HEK293T (cell line): ENCODE results near the gene SLC25A21.
A peak's percentile ranks its signal among the peaks of the same experiment; 100 is the strongest.
"Not testable (repeated sequence)": the region's sequence is repeated elsewhere in the genome, so short reads cannot be mapped to it uniquely, and the experiment has no call there.

Experiments
- CTCF ChIA-PET: fragments of 350-600 bp; formaldehyde crosslinking; extraction: SDS; loops from one replicate; lab custom pipeline; 2021; ENCODE audit warnings: antibody characterized with exemption, inconsistent platforms; lab: Yijun Ruan, JAX
- POLR2A ChIA-PET: fragments of 350-600 bp; formaldehyde crosslinking; extraction: SDS; loops from one replicate; lab custom pipeline; 2020; ENCODE audit warnings: antibody characterized with exemption, inconsistent platforms; lab: Yijun Ruan, JAX
- DNase-seq: peaks from one replicate; pipeline ENCODE4 v3.0.0; 2012; ENCODE audit warnings: mixed read lengths; ENCODE audit errors: extremely low spot score
- ARNT ChIP-seq: fragments of 450-650 bp; IDR thresholded peaks from 2 replicates; pipeline ENCODE4 v1.6.1; 2017; ENCODE audit warnings: mild to moderate bottlenecking
- BHLHE40 ChIP-seq: fragments of 450-650 bp; IDR thresholded peaks from 2 replicates; pipeline ENCODE4 v1.6.1; 2016; ENCODE audit warnings: mild to moderate bottlenecking, moderate library complexity, borderline replicate concordance
- CTBP1 ChIP-seq: fragments of 450-650 bp; IDR thresholded peaks from 2 replicates; pipeline ENCODE4 v1.6.1; 2016; ENCODE audit warnings: borderline replicate concordance
- ELF4 ChIP-seq: fragments of 450-650 bp; IDR thresholded peaks from 2 replicates; pipeline ENCODE4 v1.6.1; 2017; ENCODE audit warnings: antibody characterized with exemption
- FOXA1 ChIP-seq: fragments of 450-650 bp; IDR thresholded peaks from 2 replicates; pipeline ENCODE4 v1.6.1; 2016; ENCODE audit warnings: mild to moderate bottlenecking
- FOXK2 ChIP-seq: fragments of 450-650 bp; IDR thresholded peaks from 2 replicates; pipeline ENCODE4 v1.6.1; 2016; ENCODE audit warnings: mild to moderate bottlenecking
- FOXM1 ChIP-seq: fragments of 450-650 bp; IDR thresholded peaks from 2 replicates; pipeline ENCODE4 v1.6.1; 2017; ENCODE audit warnings: mild to moderate bottlenecking, borderline replicate concordance
- HDGF ChIP-seq: fragments of 450-650 bp; IDR thresholded peaks from 2 replicates; pipeline ENCODE4 v1.6.1; 2017; ENCODE audit warnings: antibody characterized with exemption, borderline replicate concordance
- L3MBTL2 ChIP-seq: fragments of 450-650 bp; conservative IDR thresholded peaks from 2 replicates; pipeline ENCODE4 v1.6.1; 2016; ENCODE audit warnings: mild to moderate bottlenecking
- LEF1 ChIP-seq: fragments of 450-650 bp; IDR thresholded peaks from 2 replicates; pipeline ENCODE4 v1.6.1; 2017; ENCODE audit warnings: mild to moderate bottlenecking, borderline replicate concordance
- NFRKB ChIP-seq: fragments of 450-650 bp; IDR thresholded peaks from 2 replicates; pipeline ENCODE4 v1.6.1; 2016; ENCODE audit warnings: mild to moderate bottlenecking, moderate library complexity
- SP1 ChIP-seq: fragments of 450-650 bp; IDR thresholded peaks from 2 replicates; pipeline ENCODE4 v1.6.1; 2017
- SUZ12 ChIP-seq: fragments of 450-650 bp; IDR thresholded peaks from 2 replicates; pipeline ENCODE4 v1.6.1; 2016; ENCODE audit warnings: mild to moderate bottlenecking
- TARDBP ChIP-seq: fragments of 450-650 bp; IDR thresholded peaks from 2 replicates; pipeline ENCODE4 v1.6.1; 2016
- ZNF384 ChIP-seq: fragments of 450-650 bp; IDR thresholded peaks from 2 replicates; pipeline ENCODE4 v1.6.1; 2016
- TF ChIP-seq, protein P1 (sequence below): fragments of 450-650 bp; IDR thresholded peaks from 2 replicates; pipeline ENCODE4 v1.6.1; 2016

SLC25A21 gene

DNA sequence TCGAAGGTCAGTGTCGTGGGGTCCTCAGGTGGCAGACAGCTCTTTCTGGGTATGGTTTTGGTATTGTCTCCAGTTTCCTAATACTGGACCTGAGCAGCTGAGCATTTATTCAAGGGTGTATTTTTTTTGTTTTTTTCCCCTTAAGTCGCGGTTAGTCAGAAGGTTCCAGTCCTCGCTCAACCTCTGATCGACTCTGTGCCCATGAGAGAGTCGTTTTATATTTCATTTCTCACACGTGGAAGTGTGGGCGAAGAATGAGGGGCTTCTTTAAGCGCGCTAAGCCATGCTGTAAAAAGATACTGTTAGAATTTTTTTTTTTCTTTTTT, 25.8 kb upstream of the SLC25A21 start:
- TF ChIP-seq LEF1 (no peak), TARDBP (no peak), L3MBTL2 (peak; percentile 81), SUZ12 (no peak)
- DNase-seq, result no peak
- CTCF ChIA-PET, result interaction anchor here (0.7 to 1.8 kb wide), 7 partner anchors 25 to 677 kb away, joined by 3 to 6 read pairs (median 3); no protein-coding TSS in a partner anchor
- POLR2A ChIA-PET, result interaction anchor here (0.6 to 3.0 kb wide), 12 partner anchors 13 to 593 kb away, joined by 3 to 18 read pairs (median 4); partner anchors contain the start of gene SLC25A21

DNA sequence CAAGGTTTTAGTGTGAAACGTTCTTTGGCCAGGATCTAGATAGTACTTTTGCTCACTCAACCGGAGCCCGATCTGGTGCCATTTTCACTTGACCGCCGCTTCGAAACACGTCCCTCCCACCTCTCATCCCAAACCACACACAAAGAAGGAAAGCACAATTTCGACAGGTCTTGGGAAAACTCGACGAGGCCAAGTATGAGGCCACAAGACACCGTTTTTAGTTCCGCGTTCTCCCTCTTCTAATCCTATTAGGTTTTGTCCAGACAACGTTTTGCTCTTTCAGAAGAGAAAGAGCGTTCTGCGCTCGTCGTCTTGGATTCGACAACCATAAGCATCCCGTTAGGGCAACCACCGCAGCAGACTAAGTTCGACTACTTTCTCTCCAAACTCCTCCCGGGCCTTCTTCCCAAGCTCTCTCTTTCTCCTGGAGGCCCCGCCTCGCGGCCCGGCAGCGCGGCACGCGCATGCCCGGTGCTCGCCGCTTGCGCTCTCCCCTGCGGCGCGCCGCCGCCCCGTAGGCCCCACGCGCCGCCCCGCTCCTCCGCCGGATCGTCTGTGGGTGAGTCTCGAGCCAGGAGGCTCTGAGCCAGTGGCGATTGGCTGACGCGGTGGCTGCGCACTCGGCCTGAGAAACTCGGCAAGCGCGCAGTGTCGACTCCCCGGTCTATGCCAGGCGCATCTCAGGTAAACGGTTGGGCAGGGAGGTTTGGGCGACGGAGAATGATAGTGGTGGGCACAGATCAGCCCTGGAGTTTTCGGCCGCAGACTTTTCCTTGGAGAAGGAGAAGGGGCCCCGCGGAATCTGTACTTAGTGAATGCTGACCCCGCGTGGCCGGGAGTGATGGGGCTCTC, 25.2 kb upstream of the SLC25A21 start, which contains the start of gene MIPOL1:
Gene MIPOL1, plus strand, starts transcription at position 517 of the 852 bp plus-strand sequence. CDS start 49,952 bp downstream, outside the sequence.
- POLR2A ChIA-PET, result interaction anchor here (0.5 to 3.0 kb wide), 15 partner anchors 7 to 593 kb away, joined by 3 to 18 read pairs (median 4); partner anchors contain the start of gene SLC25A21
- TF ChIP-seq HDGF (no peak), ZNF384 (peak; percentile 75), LEF1 (no peak), ARNT (no peak), TARDBP (peak; percentile 66; the same call in 1 of the 2 replicates), FOXM1 (no peak), FOXA1 (no peak), BHLHE40 (no peak), ELF4 (no peak), L3MBTL2 (peak; percentile 44), SP1 (no peak), CTBP1 (peak; percentile 42; the same call in 1 of the 2 replicates), SUZ12 (no peak), NFRKB (no peak), FOXK2 (no peak)
- TF ChIP-seq, protein P1, sequence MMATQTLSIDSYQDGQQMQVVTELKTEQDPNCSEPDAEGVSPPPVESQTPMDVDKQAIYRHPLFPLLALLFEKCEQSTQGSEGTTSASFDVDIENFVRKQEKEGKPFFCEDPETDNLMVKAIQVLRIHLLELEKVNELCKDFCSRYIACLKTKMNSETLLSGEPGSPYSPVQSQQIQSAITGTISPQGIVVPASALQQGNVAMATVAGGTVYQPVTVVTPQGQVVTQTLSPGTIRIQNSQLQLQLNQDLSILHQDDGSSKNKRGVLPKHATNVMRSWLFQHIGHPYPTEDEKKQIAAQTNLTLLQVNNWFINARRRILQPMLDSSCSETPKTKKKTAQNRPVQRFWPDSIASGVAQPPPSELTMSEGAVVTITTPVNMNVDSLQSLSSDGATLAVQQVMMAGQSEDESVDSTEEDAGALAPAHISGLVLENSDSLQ, result no peak
- DNase-seq, result peak; percentile 85
- CTCF ChIA-PET, result interaction anchor here (0.6 to 1.8 kb wide), 7 partner anchors 25 to 677 kb away, joined by 3 to 6 read pairs (median 4); no protein-coding TSS in a partner anchor

DNA sequence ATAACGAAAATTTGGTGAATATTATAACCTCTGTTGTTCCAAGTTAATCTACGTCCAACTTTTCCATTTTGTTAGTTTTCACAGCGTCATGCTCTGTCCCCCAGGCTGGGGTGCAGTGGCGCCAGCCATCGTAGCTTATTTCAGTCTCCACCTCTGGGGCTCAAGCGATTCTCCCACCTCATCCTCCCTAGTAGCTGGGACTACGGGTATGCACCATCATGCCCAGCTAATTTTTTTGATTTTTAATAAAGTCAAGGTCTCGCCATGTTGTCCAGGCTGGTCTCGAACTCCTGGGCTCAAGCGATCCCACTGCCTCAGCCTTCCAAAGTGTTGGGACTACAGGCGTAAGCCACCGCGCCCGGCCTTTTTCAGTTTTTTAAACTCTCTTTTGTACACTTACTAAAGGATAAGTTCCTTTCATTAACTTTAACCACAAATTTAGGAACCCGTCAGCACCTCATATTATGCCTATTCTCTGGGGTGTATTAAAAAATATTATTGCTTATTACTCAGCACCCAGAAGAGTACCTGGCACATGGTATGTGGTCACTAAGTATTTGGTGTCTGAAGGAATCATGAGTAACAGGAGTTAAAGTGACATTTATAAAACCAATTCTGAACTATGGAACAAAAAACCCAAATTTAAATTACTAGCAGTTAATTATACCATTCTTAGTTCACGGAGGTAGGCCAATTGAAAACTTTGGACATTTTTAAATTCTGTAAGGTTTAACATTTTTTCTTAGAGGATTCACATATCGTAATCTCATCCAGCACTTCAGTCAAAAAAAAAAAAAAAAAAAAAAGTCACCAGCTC, 24.4 kb upstream of the SLC25A21 start:
- no peak for DNase-seq
- POLR2A ChIA-PET, result interaction anchor here (0.5 to 3.0 kb wide), 15 partner anchors 8 to 592 kb away, joined by 3 to 18 read pairs (median 4); partner anchors contain the start of gene SLC25A21
- TF ChIP-seq FOXK2 (no peak), ARNT (no peak)
- CTCF ChIA-PET, result interaction anchor here (0.6 to 1.8 kb wide), 7 partner anchors 24 to 591 kb away, joined by 3 to 6 read pairs (median 4); no protein-coding TSS in a partner anchor

DNA sequence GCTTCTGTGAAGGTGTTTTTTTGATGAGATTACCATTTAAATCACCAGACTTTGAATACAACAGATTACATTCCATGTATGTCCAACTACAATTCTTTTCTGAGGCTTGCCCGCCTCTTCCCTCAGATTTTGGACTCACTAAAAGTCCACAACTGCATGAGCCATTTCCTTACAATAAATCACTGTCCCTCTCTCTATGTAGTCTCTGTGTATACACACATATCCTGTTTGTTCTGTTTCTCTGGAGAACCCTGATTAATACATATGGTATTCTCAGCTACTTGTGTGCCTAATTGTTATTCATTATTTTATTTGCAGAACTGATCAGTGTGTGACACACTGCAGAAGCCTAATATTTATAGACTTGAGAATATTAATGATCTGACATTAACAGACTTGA, 22.9 kb upstream of the SLC25A21 start:
- ChIA-PET POLR2A (interaction anchor here (1.7 kb wide), 1 partner anchor 9 kb away, joined by 3 read pairs; no protein-coding TSS in a partner anchor), CTCF (interaction anchor here (0.7 kb wide), 1 partner anchor 642 kb away, joined by 4 read pairs; no protein-coding TSS in a partner anchor)
- no peak for TF ChIP-seq HDGF
- TF ChIP-seq, protein P1, result peak; percentile 54
- no peak for DNase-seq

DNA sequence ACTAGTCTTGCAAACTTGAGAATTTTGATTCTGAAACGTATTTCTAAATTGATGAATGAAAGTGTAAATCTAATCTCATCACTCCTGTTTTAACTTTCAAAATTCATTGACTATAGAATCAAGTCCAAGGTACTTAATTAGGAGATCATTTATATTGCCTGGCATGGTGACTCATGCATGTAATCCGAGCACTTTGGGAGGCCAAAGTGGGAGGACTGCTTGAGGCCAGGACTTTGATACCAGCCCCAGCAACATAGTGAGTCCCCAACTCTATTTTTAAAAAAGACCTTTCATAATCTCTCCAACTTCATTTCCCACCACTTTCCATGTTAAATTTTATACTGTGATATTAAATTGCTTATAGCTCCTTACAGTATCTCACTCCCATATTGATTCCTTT, 22.3 kb upstream of the SLC25A21 start:
- TF ChIP-seq TARDBP, result no peak
- no peak for TF ChIP-seq FOXM1
- no peak for TF ChIP-seq BHLHE40
- no peak for TF ChIP-seq L3MBTL2
- no peak for TF ChIP-seq FOXA1
- TF ChIP-seq SP1, result no peak
- TF ChIP-seq SUZ12, result no peak
- no peak for TF ChIP-seq ARNT
- TF ChIP-seq NFRKB, result no peak
- TF ChIP-seq CTBP1, result no peak
- no peak for TF ChIP-seq ZNF384
- no peak for TF ChIP-seq HDGF
- TF ChIP-seq ELF4, result no peak
- TF ChIP-seq, protein P1, result no peak
- TF ChIP-seq LEF1, result no peak
- no peak for TF ChIP-seq FOXK2
- DNase-seq, result no peak
- CTCF ChIA-PET, result no interaction called here
- POLR2A ChIA-PET, result interaction anchor here (1.3 kb wide), 1 partner anchor 20 kb away, joined by 3 read pairs; no protein-coding TSS in a partner anchor

DNA sequence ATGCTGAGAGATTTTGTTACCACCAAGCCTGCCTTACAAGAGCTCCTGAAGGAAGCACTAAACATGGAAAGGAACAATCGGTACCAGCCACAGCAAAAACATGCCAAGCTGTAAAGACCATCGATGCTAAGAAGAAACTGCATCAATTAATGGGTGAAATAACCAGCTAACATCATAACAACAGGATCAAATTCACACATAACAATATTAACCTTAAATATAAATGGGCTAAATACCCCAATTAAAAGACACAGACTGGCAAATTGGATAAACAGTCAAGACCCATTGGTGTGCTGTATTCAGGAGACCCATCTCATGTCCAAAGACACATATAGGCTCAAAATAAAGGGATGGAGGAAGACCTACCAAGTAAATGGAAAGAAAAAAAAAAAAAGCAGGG, 17.3 kb upstream of the SLC25A21 start:
- CTCF ChIA-PET, result interaction anchor here (0.6 kb wide), 1 partner anchor 520 kb away, joined by 7 read pairs; no protein-coding TSS in a partner anchor
- POLR2A ChIA-PET, DNase-seq: not testable (repeated sequence)

DNA sequence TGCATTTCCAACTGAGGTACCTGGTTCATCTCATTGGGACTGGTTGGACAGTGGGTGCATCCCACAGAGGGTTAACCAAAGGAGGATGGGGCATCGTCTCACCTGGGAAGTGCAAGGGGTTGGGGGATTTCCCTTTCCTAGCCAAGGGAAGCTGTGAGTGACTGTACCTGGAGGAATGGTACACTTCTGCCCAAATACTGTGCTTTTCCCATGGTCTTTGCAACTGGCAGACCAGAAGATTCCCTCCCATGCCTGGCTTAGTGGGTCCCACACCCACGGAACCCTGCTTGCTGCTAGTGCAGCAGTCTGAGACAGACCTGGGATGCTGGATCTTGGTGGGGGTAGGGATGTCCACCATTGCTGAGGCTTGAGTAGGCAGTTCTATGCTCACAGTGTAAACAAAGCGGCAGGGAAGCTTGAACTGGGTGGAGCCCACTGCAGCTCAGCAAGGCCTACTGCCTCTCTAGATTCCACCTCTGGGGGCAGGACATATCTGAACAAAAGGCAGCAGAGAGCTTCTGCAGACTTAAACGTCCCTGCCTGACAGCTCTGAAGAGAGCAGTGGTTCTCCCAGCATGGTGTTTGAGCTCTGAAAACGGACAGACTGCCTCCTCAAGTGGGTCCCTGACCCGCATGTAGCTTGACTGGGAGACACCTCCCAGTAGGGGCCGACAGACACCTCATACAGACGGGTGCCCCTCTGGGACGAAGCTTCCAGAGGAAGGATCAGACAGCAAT, 15.6 kb upstream of the SLC25A21 start:
- CTCF ChIA-PET, DNase-seq: not testable (repeated sequence)
- POLR2A ChIA-PET, result interaction anchor here (1.1 kb wide), 1 partner anchor 16 kb away, joined by 3 read pairs; the partner anchor contains the start of gene SLC25A21
